ENCODE results near the gene PLPPR3. TPM values are rescaled to one million over a fixed set of nuclear protein-coding genes. Genes with fewer than 3 reads are reported as not detected.
A peak's percentile ranks its signal among the peaks of the same experiment; 100 is the strongest.
"Not testable (repeated sequence)": the region's sequence is repeated elsewhere in the genome, so short reads cannot be mapped to it uniquely, and the experiment has no call there.

Gene PLPPR3
- total and polyA plus RNA-seq, 2 donors from 2014 or later = not detected

- Histone ChIP-seq H3K4me3 (ENCODE audit: low read length in 3 of 3) (no peak overlapping the region), H3K27ac (ENCODE audit: low read depth in 2 of 2, low read length in 2 of 2) (no peak overlapping the region), H3K4me1 (ENCODE audit: control insufficient read depth in 2 of 3, insufficient read depth in 2 of 3, low read depth in 1 of 3, low read length in 3 of 3) (peaks cover 0 to 5% (median 0%) of the 10 kb centered on the region in 3 donors), H3K9ac (ENCODE audit: low read length in 3 of 3) (no peak overlapping the region), H3K27me3 (ENCODE audit: control insufficient read depth, insufficient read depth, low read length) (peaks cover 2% of the 10 kb centered on the region), H3K9me3 (ENCODE audit: control insufficient read depth in 2 of 3, insufficient read depth in 1 of 3, low read length in 3 of 3) (no peaks in the 10 kb centered on the region), H3K36me3 (ENCODE audit: control insufficient read depth in 2 of 3, insufficient read depth in 3 of 3, low read length in 3 of 3) (no peaks in the 10 kb centered on the region)
- DNase-seq (peak in 2 of 5 donors; percentile 62 to 81), FAIRE-seq (no peak)
- TF ChIP-seq CTCF (IDR thresholded peaks at IDR 0.05; ENCODE audit: borderline replicate concordance, extremely low read depth, insufficient read depth) = no peak
- intact Hi-C loops (cut with DNase I) = no loop called here
Observed at GRCh38 chr19:843836-844545, 22.2 kb upstream of the PLPPR3 start.

DNA sequence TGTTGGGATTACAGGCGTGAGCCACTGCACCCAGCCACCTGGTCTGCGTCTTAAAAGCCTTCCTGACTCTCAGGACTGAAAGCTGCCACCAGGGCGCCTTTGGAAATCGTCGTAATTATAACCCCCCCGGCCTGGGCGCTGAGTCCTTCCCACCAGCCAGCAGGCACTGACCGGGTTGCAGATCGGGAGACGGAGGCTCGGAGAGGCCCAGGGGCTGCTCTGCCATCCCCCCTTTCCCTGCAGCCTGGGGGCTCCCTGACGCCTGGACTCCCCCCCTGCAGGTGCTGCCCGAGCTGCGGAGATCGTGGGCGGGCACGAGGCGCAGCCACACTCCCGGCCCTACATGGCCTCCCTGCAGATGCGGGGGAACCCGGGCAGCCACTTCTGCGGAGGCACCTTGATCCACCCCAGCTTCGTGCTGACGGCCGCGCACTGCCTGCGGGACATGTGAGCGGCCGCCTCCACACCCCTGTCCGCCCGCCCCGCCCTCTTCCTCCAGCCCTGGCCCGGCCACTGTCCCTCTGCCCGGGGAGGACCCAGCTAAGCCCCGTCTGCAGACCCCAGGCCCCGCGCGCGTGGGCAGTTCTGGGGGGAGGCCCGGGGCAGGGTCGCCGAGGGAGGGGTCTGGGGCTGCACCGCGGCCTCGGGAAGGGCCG, 21.6 kb upstream of the PLPPR3 start:
- FAIRE-seq = no peak
- peaks cover 2% of the 10 kb centered on the region for H3K27me3 ChIP-seq (ENCODE audit: control insufficient read depth, insufficient read depth, low read length)
- TF ChIP-seq CTCF (IDR thresholded peaks at IDR 0.05; ENCODE audit: borderline replicate concordance, extremely low read depth, insufficient read depth) = no peak

DNA sequence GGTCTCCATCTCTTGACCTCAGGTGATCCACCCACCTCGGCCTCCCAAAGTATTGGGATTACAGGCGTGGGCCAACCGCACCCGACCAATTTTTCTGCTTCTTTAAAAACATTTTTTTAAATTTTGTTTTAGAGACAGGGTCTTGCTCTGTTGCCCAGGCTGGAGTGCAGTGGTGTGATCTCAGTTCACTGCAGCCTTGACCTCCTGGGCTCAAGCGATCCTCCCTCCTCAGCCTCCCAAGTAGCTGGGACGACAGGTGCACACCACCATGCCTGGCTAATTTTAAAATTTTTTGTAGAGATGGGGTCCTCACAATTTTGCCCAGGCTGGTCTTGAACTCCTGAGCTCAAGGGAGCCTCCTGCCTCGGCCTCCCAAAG, 21.0 kb upstream of the PLPPR3 start:
- H3K9ac ChIP-seq (ENCODE audit: low read length in 3 of 3); H3K4me3 ChIP-seq (ENCODE audit: low read length in 3 of 3); intact Hi-C loops (cut with DNase I); H3K9me3 ChIP-seq (ENCODE audit: control insufficient read depth in 2 of 3, insufficient read depth in 1 of 3, low read length in 3 of 3); H3K27me3 ChIP-seq (ENCODE audit: control insufficient read depth, insufficient read depth, low read length); H3K27ac ChIP-seq (ENCODE audit: low read depth in 2 of 2, low read length in 2 of 2); H3K4me1 ChIP-seq (ENCODE audit: control insufficient read depth in 2 of 3, insufficient read depth in 2 of 3, low read depth in 1 of 3, low read length in 3 of 3); FAIRE-seq; H3K36me3 ChIP-seq (ENCODE audit: control insufficient read depth in 2 of 3, insufficient read depth in 3 of 3, low read length in 3 of 3); DNase-seq: not testable (repeated sequence)

More for the DNA sequence above, 21.6 kb upstream of the PLPPR3 start:
- DNase-seq = peak in 3 of 5 donors; percentile 41 to 73 (median 55)
- H3K9me3 ChIP-seq (ENCODE audit: control insufficient read depth in 2 of 3, insufficient read depth in 1 of 3, low read length in 3 of 3) = no peaks in the 10 kb centered on the region
- H3K4me3 ChIP-seq (ENCODE audit: low read length in 3 of 3) = no peak overlapping the region
- H3K9ac ChIP-seq (ENCODE audit: low read length in 3 of 3) = no peak overlapping the region
- no peaks in the 10 kb centered on the region for H3K36me3 ChIP-seq (ENCODE audit: control insufficient read depth in 2 of 3, insufficient read depth in 3 of 3, low read length in 3 of 3)
- intact Hi-C loops (cut with DNase I) = no loop called here
- H3K27ac ChIP-seq (ENCODE audit: low read depth in 2 of 2, low read length in 2 of 2) = no peak overlapping the region
- peaks cover 0 to 7% (median 0%) of the 10 kb centered on the region in 3 donors for H3K4me1 ChIP-seq (ENCODE audit: control insufficient read depth in 2 of 3, insufficient read depth in 2 of 3, low read depth in 1 of 3, low read length in 3 of 3)

GRCh38 chr19:840519-841206, 18.9 kb upstream of the PLPPR3 start, which contains the start of gene PRTN3:
Gene PRTN3 (plus strand): TSS chr19:840999. CDS start chr19:841009, 10 bp downstream.
- H3K9ac ChIP-seq (ENCODE audit: low read length in 3 of 3) = no peak within 1 kb of the TSS
- FAIRE-seq = no peak
- no peaks in the 10 kb centered on the region for H3K36me3 ChIP-seq (ENCODE audit: control insufficient read depth in 2 of 3, insufficient read depth in 3 of 3, low read length in 3 of 3)
- H3K27ac ChIP-seq (ENCODE audit: low read depth in 2 of 2, low read length in 2 of 2) = no peak within 1 kb of the TSS
- H3K27me3 ChIP-seq (ENCODE audit: control insufficient read depth, insufficient read depth, low read length) = peaks cover 2% of the 10 kb centered on the region
- no peaks in the 10 kb centered on the region for H3K9me3 ChIP-seq (ENCODE audit: control insufficient read depth in 2 of 3, insufficient read depth in 1 of 3, low read length in 3 of 3)
- peaks cover 0 to 7% (median 0%) of the 10 kb centered on the region in 3 donors for H3K4me1 ChIP-seq (ENCODE audit: control insufficient read depth in 2 of 3, insufficient read depth in 2 of 3, low read depth in 1 of 3, low read length in 3 of 3)
- intact Hi-C loops (cut with DNase I) = no loop called here
- no peak within 1 kb of the TSS for H3K4me3 ChIP-seq (ENCODE audit: low read length in 3 of 3)
- DNase-seq = no peak
- no peak for TF ChIP-seq CTCF (IDR thresholded peaks at IDR 0.05; ENCODE audit: borderline replicate concordance, extremely low read depth, insufficient read depth)

All from kidney (tissue), 14 donors.